Measurements from ENCODE around the gene CCL7.

CCL7 gene

GRCh38 chr17:34237458-34237857, 32.6 kb upstream of the CCL7 start:
- no peak for DNase-seq
- no peak for TF ChIP-seq POLR2A (IDR thresholded peaks at IDR 0.05; ENCODE audit: low read length)
- no peak for TF ChIP-seq GATA1 (IDR thresholded peaks at IDR 0.05; ENCODE audit: low read depth, low read length)

GRCh38 chr17:34241062-34241461, 29.0 kb upstream of the CCL7 start:
- no peak for DNase-seq
- TF ChIP-seq POLR2A (IDR thresholded peaks at IDR 0.05; ENCODE audit: low read length): no peak
- no peak for TF ChIP-seq GATA1 (IDR thresholded peaks at IDR 0.05; ENCODE audit: low read depth, low read length)

- no peak for DNase-seq
- no peak for TF ChIP-seq POLR2A (IDR thresholded peaks at IDR 0.05; ENCODE audit: low read length)
- TF ChIP-seq GATA1 (IDR thresholded peaks at IDR 0.05; ENCODE audit: low read depth, low read length): no peak
Measured at GRCh38 chr17:34242587-34243363, 27.2 kb upstream of the CCL7 start.

GRCh38 chr17:34243364-34244320, 26.4 kb upstream of the CCL7 start:
- DNase-seq: no peak
- TF ChIP-seq POLR2A (IDR thresholded peaks at IDR 0.05; ENCODE audit: low read length) (no peak), GATA1 (IDR thresholded peaks at IDR 0.05; ENCODE audit: low read depth, low read length) (no peak)

- DNase-seq: no peak
Measured at GRCh38 chr17:34245351-34245905, 24.6 kb upstream of the CCL7 start.

GRCh38 chr17:34246446-34246845, 23.6 kb upstream of the CCL7 start:
- no peak for DNase-seq
- TF ChIP-seq GATA1 (IDR thresholded peaks at IDR 0.05; ENCODE audit: low read depth, low read length): no peak
- no peak for TF ChIP-seq POLR2A (IDR thresholded peaks at IDR 0.05; ENCODE audit: low read length)

More at GRCh38 chr17:34245351-34245905, 24.6 kb upstream of the CCL7 start:
- TF ChIP-seq POLR2A (IDR thresholded peaks at IDR 0.05; ENCODE audit: low read length): no peak
- TF ChIP-seq GATA1 (IDR thresholded peaks at IDR 0.05; ENCODE audit: low read depth, low read length): no peak

GRCh38 chr17:34246881-34247280, 23.1 kb upstream of the CCL7 start:
- TF ChIP-seq POLR2A (IDR thresholded peaks at IDR 0.05; ENCODE audit: low read length) (no peak), GATA1 (IDR thresholded peaks at IDR 0.05; ENCODE audit: low read depth, low read length) (no peak)
- DNase-seq: no peak

- no peak for DNase-seq
- TF ChIP-seq POLR2A (IDR thresholded peaks at IDR 0.05; ENCODE audit: low read length) (no peak), GATA1 (IDR thresholded peaks at IDR 0.05; ENCODE audit: low read depth, low read length) (no peak)
Measured at GRCh38 chr17:34248511-34249024, 21.5 kb upstream of the CCL7 start.

- DNase-seq: no peak
- TF ChIP-seq POLR2A (IDR thresholded peaks at IDR 0.05; ENCODE audit: low read length) (no peak), GATA1 (IDR thresholded peaks at IDR 0.05; ENCODE audit: low read depth, low read length) (no peak)
Measured at GRCh38 chr17:34249061-34249460, 21.0 kb upstream of the CCL7 start.

- TF ChIP-seq GATA1 (IDR thresholded peaks at IDR 0.05; ENCODE audit: low read depth, low read length): no peak
- no peak for TF ChIP-seq POLR2A (IDR thresholded peaks at IDR 0.05; ENCODE audit: low read length)
- no peak for DNase-seq
Measured at GRCh38 chr17:34249478-34249877, 20.5 kb upstream of the CCL7 start.

GRCh38 chr17:34251186-34251585, 18.8 kb upstream of the CCL7 start:
- no peak for DNase-seq
- no peak for TF ChIP-seq GATA1 (IDR thresholded peaks at IDR 0.05; ENCODE audit: low read depth, low read length)
- no peak for TF ChIP-seq POLR2A (IDR thresholded peaks at IDR 0.05; ENCODE audit: low read length)

- no peak for DNase-seq
- no peak for TF ChIP-seq POLR2A (IDR thresholded peaks at IDR 0.05; ENCODE audit: low read length)
- no peak for TF ChIP-seq GATA1 (IDR thresholded peaks at IDR 0.05; ENCODE audit: low read depth, low read length)
Measured at GRCh38 chr17:34252095-34252443, 18.0 kb upstream of the CCL7 start.

GRCh38 chr17:34252444-34253138, 17.4 kb upstream of the CCL7 start:
- DNase-seq: no peak
- no peak for TF ChIP-seq GATA1 (IDR thresholded peaks at IDR 0.05; ENCODE audit: low read depth, low read length)
- no peak for TF ChIP-seq POLR2A (IDR thresholded peaks at IDR 0.05; ENCODE audit: low read length)

Data from erythroblast (primary cell).